HG03457 (cell line): ENCODE results near the gene IGSF3.
"Not testable (repeated sequence)": the region's sequence is repeated elsewhere in the genome, so short reads cannot be mapped to it uniquely, and the experiment has no call there.

ENCODE experiments used
- ATAC-seq: cut with Tn5 transposase; IDR thresholded peaks from one replicate; pipeline ENCODE4 v1.9.1; 2021; ENCODE audit warnings: moderate number of reproducible peaks; ENCODE audit not compliant: unreplicated experiment

The IGSF3 gene

GRCh38 chr1:116580446-116581322 is 86.8 kb downstream of the IGSF3 start:
- no peak for ATAC-seq

DNA sequence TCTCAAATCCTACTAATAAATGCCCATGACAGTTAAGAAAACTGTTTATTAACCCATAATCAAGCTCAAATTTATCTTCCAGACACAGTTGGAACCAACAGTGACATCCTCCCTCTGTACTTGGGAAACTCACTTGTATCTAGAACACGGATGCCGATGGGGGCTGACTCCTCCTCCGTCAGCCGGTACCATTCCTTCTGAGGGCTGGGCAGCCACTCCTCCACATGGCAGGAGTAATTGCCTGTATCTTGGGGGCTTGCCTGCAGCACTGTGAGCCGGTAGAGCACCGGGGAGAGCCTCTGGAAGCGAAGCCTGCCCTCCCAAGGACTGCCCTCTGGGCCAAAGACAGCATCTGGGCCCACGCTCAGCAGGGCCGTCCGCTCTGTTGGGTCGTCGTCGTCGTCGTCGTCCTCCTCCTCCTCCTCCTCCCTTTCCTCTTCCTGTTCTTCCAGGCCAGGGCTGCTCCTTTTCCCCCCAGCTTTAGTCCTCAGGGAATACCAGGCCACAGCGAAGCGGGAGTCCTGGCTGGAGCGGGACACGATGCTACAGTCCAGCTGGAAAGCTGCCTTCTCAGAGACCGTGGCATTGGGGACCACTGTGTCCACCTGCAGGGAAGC is 88.2 kb downstream of the IGSF3 start:
- ATAC-seq = no peak

DNA sequence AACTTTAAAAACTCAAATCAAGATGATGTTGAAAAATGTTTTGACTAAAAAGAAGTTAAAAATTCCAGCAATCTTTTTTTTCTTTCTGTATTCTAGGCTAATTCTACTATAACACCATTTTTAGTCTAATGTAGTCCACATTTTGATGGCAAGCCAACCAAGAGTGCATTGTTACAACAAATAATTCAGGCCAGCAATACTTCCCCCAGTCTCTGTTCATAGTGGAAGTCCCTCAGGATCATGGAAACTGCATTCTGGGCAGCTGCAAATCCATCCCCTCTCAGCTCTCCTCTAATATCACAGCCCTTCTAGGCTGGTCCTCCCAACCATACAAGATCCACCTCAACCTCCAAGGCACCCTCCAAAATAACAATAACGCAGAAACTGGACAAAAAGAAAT is 89.0 kb downstream of the IGSF3 start:
- ATAC-seq = no peak

DNA sequence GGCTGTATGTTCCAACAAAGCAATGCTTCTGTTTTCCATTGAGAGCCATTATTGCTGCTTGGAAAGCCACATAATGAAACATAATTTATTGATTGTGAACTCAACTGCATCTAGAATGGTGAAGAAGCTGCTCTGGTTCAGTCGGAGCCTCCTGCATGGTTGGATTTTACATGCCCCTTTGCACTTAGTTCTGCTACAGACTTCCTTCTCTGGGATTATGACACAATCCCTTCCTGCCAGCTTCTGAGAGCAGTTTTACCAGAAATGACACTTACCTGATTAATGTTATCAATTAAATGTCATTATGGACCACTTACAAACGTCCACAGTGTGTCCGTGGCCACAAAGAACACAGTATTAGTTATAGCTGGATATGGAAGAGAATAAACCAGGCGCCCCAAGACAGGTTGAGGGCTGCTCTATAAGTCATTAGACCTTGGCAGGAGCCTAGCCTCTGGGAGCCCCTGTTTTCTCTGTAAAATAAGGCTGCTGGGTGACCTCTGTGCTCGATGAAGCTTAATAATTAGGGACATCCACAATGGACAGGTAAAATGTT is 89.7 kb downstream of the IGSF3 start:
- ATAC-seq = no peak

GRCh38 chr1:116574581-116575291 is 92.8 kb downstream of the IGSF3 start:
- no peak for ATAC-seq

DNA sequence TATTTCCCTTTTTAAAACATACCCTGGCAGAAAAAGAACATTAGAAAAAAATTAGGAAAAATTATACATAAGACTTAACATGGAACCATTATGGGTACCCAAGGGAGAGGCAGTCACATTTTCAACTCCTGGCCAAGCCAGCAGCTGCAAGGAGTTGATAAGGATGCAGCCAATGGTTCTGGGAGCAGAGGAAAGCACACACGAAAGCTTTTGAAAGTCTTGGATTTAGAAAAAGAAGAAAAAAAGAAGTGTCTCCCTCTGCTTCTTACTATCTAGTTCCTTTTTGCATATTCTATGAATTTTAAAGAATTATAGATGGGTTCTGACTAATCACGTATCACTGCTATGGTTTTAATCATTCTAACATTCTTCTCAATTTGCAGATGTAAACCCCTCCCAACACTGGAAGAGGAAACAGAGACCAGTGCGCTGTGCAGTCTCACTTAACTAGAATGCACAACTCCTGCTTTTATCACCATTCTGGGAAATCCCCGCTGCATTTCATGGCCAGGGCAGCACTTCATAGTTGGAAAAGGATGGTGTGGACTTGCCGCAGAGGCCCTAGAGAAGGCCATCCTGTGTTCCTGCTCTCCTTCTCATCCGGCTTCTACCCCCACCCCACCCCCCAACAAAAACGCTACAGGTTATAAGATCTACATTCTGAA is 94.0 kb downstream of the IGSF3 start:
- no peak for ATAC-seq

- no peak for ATAC-seq
Measured at GRCh38 chr1:116572771-116573430, 94.6 kb downstream of the IGSF3 start.

DNA sequence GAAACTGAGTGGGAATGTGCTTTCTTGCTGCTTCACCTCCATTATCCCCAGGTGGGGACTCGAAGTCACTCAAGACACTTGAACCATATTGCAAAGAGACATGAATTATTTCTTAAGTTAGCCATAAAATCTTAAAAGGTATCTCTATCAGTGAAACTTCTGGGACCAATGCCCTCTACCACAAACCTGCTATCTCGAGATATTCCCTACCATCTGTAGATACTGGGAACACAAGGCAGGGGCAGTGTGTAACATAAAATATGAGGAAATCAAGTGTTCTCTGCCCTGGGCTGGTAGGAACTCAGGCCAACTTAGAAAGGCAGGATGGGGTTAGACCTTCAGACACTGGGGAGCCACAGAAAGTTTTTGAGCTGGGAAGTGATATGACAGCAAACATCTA is 95.4 kb downstream of the IGSF3 start:
- ATAC-seq = no peak

- ATAC-seq = no peak
Measured at GRCh38 chr1:116571215-116571919, 96.2 kb downstream of the IGSF3 start.

DNA sequence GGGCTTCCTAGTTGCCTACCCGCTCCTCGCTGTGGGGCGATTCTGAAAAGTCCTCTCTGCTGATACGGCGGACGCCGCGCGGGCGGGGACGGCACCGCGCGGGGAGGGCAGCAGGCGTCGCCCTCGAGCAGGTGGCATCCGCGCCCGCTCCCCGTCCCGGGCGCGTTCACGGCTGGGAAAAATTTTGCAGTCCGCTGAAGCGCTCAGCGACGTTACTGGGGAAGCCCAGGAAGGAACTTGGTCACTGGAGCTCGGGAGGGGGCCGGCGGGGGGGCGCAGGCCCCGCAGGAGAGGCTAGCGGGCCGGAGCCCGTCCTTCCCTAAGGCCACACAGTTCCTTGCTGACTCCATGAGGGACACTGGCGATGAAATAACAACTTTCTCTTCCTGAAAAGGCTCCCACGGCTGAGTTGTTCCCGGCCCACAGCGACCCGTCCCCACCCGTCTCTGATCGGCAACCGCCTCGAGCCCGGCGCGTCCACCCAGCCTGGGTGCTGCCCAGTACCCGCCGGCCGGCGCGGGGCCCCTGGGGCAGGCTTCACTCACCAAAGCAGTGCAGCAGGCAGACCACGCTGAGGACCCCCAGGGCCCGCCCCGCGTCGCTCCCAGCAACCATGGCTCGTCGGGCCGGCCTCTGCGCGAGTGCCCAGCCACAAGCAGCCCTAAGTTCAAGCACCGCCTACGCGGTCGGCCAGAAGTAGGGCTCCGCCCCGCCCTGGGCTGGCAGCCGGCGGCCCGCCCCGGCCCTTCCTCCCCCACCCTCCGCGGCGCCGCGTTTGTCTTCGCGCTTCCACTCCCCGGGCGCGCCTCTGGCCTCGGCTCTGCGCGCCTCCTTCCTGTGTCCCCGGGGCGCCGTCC is 96.9 kb downstream of the IGSF3 start, which contains the start of gene CD58:
Gene CD58 (minus strand): TSS at position 669 of the 857 bp plus-strand sequence. CDS start 54 bp downstream, at position 615.
- ATAC-seq = peak; percentile 50

- ATAC-seq = no peak
Measured at GRCh38 chr1:116569776-116570357, 97.7 kb downstream of the IGSF3 start.

- ATAC-seq = no peak
Measured at GRCh38 chr1:116569381-116569670, 98.2 kb downstream of the IGSF3 start.

GRCh38 chr1:116568662-116569380 is 98.7 kb downstream of the IGSF3 start:
- ATAC-seq = no peak

DNA sequence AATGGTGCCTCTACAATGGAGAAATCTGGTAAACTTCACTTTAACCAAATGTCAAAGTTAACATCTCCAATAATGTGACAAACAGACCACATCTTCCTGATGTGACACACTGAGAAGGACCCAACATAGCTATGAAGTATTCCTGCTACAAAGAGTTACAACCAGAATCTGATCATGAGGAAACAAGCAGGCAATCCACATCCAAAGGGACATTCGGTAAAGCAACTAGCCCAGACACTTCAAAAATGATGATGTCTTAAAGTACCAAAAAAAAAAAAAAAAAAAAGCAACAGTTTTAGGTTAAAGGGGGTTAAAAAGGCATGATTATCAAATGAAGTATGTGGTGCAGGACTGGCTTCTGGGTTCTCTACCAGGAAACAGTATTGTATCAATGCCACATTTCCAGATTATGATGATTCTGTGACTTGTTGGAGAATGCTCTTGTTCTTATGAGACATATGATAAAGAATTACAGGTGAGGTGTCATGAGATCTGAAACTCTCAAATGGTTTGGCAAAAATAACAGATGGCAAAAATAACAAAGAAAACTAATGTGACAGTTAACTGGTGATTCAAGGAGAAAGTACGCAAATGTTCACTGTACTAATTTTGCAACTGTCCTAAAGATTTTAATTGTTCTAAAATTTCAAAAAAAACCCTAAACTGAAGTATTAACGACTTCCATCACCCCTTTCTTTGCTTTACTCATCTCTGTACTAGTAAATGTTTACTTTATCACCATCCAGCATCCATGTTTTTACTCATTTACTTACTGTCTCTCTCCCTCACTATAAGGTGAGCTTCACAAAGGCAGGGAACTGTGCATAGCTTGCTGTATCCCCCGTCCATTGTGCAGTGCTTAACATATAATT is 99.5 kb downstream of the IGSF3 start:
- no peak for ATAC-seq

- ATAC-seq = no peak
Measured at GRCh38 chr1:116565222-116565621, 102.3 kb downstream of the IGSF3 start.

- ATAC-seq = no peak
Measured at GRCh38 chr1:116564426-116564825, 103.1 kb downstream of the IGSF3 start.

DNA sequence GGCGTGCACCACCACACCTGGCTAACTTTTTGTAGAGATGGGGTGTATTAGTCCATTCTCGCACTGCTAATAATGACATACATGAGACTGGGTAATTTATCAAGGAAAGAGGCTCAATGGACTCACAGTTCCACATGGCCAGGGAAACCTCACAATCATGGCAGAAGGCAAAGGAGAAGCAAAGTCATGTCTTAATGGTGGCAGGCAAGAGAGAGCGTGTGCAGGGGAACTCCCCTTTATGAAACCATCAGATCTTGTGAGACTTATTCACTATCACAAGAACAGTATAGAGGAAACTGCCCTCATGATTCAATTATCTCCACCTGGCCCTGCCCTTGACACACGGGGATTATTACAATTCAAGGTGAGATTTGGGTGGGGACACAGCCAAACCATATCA is 105.1 kb downstream of the IGSF3 start:
- not testable (repeated sequence) for ATAC-seq
